ENCODE results near the gene LLGL1. TPM values are rescaled to one million over a fixed set of nuclear protein-coding genes. Genes with fewer than 3 reads are reported as not detected.

Gene LLGL1
- total RNA-seq, 1 donor from 2014 or later = 70.5 TPM

DNA sequence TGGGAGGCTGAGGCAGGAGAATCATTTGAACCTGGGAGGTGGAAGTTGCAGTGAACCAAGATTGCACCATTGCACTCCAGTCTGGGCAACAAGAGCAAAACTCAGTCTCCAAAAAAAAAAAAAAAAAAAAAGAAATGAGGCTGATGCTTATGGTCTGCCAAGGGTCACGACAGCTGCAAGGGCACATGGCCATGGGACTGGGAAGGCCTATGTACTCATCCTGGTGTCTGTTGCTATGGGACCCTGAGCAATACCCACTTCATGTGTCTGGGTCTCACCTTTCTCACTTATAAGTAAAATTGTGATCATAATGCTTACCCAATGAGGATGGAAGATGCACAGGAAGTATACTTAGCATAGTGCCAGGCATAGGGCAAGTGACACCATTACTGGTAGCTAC is 51.6 kb downstream of the LLGL1 start:
- no peak overlapping the region for H3K27ac Mint-ChIP-seq
- TF ChIP-seq, protein P1, sequence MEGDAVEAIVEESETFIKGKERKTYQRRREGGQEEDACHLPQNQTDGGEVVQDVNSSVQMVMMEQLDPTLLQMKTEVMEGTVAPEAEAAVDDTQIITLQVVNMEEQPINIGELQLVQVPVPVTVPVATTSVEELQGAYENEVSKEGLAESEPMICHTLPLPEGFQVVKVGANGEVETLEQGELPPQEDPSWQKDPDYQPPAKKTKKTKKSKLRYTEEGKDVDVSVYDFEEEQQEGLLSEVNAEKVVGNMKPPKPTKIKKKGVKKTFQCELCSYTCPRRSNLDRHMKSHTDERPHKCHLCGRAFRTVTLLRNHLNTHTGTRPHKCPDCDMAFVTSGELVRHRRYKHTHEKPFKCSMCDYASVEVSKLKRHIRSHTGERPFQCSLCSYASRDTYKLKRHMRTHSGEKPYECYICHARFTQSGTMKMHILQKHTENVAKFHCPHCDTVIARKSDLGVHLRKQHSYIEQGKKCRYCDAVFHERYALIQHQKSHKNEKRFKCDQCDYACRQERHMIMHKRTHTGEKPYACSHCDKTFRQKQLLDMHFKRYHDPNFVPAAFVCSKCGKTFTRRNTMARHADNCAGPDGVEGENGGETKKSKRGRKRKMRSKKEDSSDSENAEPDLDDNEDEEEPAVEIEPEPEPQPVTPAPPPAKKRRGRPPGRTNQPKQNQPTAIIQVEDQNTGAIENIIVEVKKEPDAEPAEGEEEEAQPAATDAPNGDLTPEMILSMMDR (IDR thresholded peaks at IDR 0.05) = no peak
- no peak for TF ChIP-seq EZH2phosphoT487 (IDR thresholded peaks at IDR 0.05)
- TF ChIP-seq EZH2 (IDR thresholded peaks at IDR 0.05) = no peak
- Histone ChIP-seq H4K20me1 (ENCODE audit: low read depth) (peaks cover 4% of the 10 kb centered on the region), H3K4me1 (no peaks in the 10 kb centered on the region), H3K27ac (no peak overlapping the region), H3K9me3 (ENCODE audit: low read depth) (no peaks in the 10 kb centered on the region), H3K4me2 (no peak overlapping the region), H3K36me3 (no peaks in the 10 kb centered on the region), H3K9ac (no peak overlapping the region), H3K4me3 (no peak overlapping the region), H2AFZ (replicated peaks) (no peak overlapping the region), H3K79me2 (ENCODE audit: low read depth) (no peaks in the 10 kb centered on the region), H3K27me3 (no peaks in the 10 kb centered on the region), H3F3A (ENCODE audit: low read depth) (peaks cover 3% of the 10 kb centered on the region)
- no peaks in the 10 kb centered on the region for H3K27me3 Mint-ChIP-seq (ENCODE audit: insufficient read depth, low read depth)
- no peaks in the 10 kb centered on the region for H3K4me1 Mint-ChIP-seq
- H3K9me3 Mint-ChIP-seq = no peaks in the 10 kb centered on the region
- no peak for DNase-seq (ENCODE audit: low spot score)
- no peak overlapping the region for H3K4me3 Mint-ChIP-seq
- H3K36me3 Mint-ChIP-seq = peaks cover 25% of the 10 kb centered on the region

DNA sequence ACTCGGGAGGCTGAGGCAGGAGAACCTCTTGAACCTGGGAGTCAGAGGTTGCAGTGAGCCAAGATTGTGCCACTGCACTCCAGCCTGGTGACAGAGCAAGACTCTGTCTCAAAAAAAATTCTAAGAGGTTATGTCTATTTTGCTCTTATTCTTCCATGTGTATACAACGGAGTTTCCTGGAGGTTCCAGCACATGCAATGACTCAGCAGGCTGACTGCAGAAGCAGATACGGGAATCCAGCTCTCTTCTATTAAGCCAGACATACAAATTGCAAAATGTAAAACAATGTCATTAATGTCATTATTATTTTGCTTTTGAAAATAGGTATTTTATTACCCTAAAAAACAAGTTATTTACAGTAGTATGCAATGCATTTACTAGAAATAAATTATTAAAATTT is 53.4 kb downstream of the LLGL1 start:
- no peaks in the 10 kb centered on the region for H3K4me1 ChIP-seq
- no peak overlapping the region for H3K27ac ChIP-seq
- H3F3A ChIP-seq (ENCODE audit: low read depth) = no peaks in the 10 kb centered on the region
- H2AFZ ChIP-seq (replicated peaks) = no peak overlapping the region
- Mint-ChIP-seq H3K4me3 (no peak overlapping the region), H3K4me1 (no peaks in the 10 kb centered on the region), H3K27me3 (ENCODE audit: insufficient read depth, low read depth) (peaks cover 2% of the 10 kb centered on the region), H3K36me3 (peaks cover 26% of the 10 kb centered on the region), H3K9me3 (no peaks in the 10 kb centered on the region), H3K27ac (no peak overlapping the region)
- TF ChIP-seq, protein P1 (IDR thresholded peaks at IDR 0.05) = no peak
- TF ChIP-seq EZH2phosphoT487 (IDR thresholded peaks at IDR 0.05) (no peak), EZH2 (IDR thresholded peaks at IDR 0.05) (no peak)
- H3K4me2 ChIP-seq = no peak overlapping the region
- no peak overlapping the region for H3K9ac ChIP-seq
- no peaks in the 10 kb centered on the region for H3K9me3 ChIP-seq (ENCODE audit: low read depth)
- H3K27me3 ChIP-seq = no peaks in the 10 kb centered on the region
- H3K79me2 ChIP-seq (ENCODE audit: low read depth) = no peaks in the 10 kb centered on the region
- no peak for DNase-seq (ENCODE audit: low spot score)
- H3K36me3 ChIP-seq = no peaks in the 10 kb centered on the region
- H3K4me3 ChIP-seq = no peak overlapping the region
- H4K20me1 ChIP-seq (ENCODE audit: low read depth) = peaks cover 4% of the 10 kb centered on the region

DNA sequence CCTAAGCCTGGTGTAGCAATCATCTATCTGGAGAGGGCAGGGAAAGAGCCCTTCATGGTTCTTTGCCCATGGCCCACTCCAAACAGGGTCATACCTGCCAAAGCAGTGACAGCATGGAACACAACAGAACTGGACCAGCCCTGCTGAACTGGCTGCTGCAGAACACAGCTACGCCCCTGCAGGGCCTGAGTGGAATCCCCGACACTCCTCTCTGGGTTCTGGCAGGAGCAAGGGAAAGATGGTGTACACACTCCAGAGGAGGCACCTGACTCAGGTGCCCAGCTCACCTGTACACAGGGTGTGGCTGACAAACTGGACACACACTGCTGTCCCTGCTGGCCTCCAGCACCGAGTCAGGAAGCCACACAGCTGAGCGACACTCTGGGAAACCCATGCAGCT is 54.8 kb downstream of the LLGL1 start:
- H3K4me3 ChIP-seq = no peak overlapping the region
- peaks cover 4% of the 10 kb centered on the region for H4K20me1 ChIP-seq (ENCODE audit: low read depth)
- no peaks in the 10 kb centered on the region for H3K27me3 ChIP-seq
- no peak overlapping the region for H2AFZ ChIP-seq (replicated peaks)
- no peaks in the 10 kb centered on the region for H3K9me3 ChIP-seq (ENCODE audit: low read depth)
- H3K9me3 Mint-ChIP-seq = no peaks in the 10 kb centered on the region
- H3K79me2 ChIP-seq (ENCODE audit: low read depth) = no peaks in the 10 kb centered on the region
- DNase-seq (ENCODE audit: low spot score) = no peak
- H3K4me3 Mint-ChIP-seq = no peak overlapping the region
- H3K4me2 ChIP-seq = no peak overlapping the region
- H3K4me1 ChIP-seq = no peaks in the 10 kb centered on the region
- peaks cover 4% of the 10 kb centered on the region for H3K36me3 ChIP-seq
- no peaks in the 10 kb centered on the region for H3F3A ChIP-seq (ENCODE audit: low read depth)
- TF ChIP-seq EZH2 (IDR thresholded peaks at IDR 0.05) = no peak
- TF ChIP-seq, protein P1 (IDR thresholded peaks at IDR 0.05) = no peak
- TF ChIP-seq EZH2phosphoT487 (IDR thresholded peaks at IDR 0.05) = no peak
- no peak overlapping the region for H3K27ac Mint-ChIP-seq
- no peak overlapping the region for H3K27ac ChIP-seq
- H3K4me1 Mint-ChIP-seq = no peaks in the 10 kb centered on the region
- peaks cover 2% of the 10 kb centered on the region for H3K27me3 Mint-ChIP-seq (ENCODE audit: insufficient read depth, low read depth)
- H3K9ac ChIP-seq = no peak overlapping the region
- peaks cover 33% of the 10 kb centered on the region for H3K36me3 Mint-ChIP-seq
